H1 (cell line): ENCODE results near the gene MYCBPAP. TPM values are rescaled to one million over a fixed set of nuclear protein-coding genes. Genes with fewer than 3 reads are reported as not detected.
A peak's percentile ranks its signal among the peaks of the same experiment; 100 is the strongest.

Source experiments
- CTCF ChIA-PET: fragments of 300-600 bp; sonication (Branson Sonifier 250); formaldehyde crosslinking; loops from one replicate; lab custom pipeline; 2021; ENCODE audit not compliant: partially characterized antibody; lab: Charles Lee
- POLR2A ChIA-PET: fragments of 300-600 bp; sonication (Branson Sonifier 250); formaldehyde crosslinking; loops from one replicate; lab custom pipeline; 2021; ENCODE audit warnings: inconsistent platforms; ENCODE audit not compliant: partially characterized antibody; lab: Charles Lee
- DNase-seq, 2 experiments: peaks; one replicate each; pipeline versions ENCODE4 v3.0.0 to v3.0.0-alpha.2; 2010 to 2022; ENCODE audit warnings: low spot score in 2 of 2, low read depth in 1 of 2, mixed read lengths in 1 of 2
- FAIRE-seq: peaks from 2 replicates; lab custom pipeline; 2011; peaks lifted over from hg19 to GRCh38; lab: Jason Lieb, UNC
- H2AFZ ChIP-seq: 2 replicates; pipeline ENCODE4 v1.8.1; 2012; ENCODE audit warnings: low read length, inconsistent platforms
- H2AK5ac ChIP-seq: 2 replicates; pipeline ENCODE4 v1.6.1; 2013; ENCODE audit warnings: low read depth, low read length
- H2BK120ac ChIP-seq: replicated peaks from 2 replicates; pipeline ENCODE3; 2013; ENCODE audit warnings: low read depth, low read length, inconsistent platforms
- H2BK12ac ChIP-seq: 2 replicates; pipeline ENCODE4 v1.6.1; 2013; ENCODE audit warnings: low read depth, low read length
- H2BK15ac ChIP-seq: 2 replicates; pipeline ENCODE4 v1.6.1; 2013; ENCODE audit warnings: low read length
- H2BK20ac ChIP-seq: 2 replicates; pipeline ENCODE4 v1.6.1; 2013; ENCODE audit warnings: low read length
- H2BK5ac ChIP-seq: 2 replicates; pipeline ENCODE4 v1.6.1; 2013; ENCODE audit warnings: low read depth, low read length
- H3K14ac ChIP-seq: 2 replicates; pipeline ENCODE4 v1.6.1; 2013; ENCODE audit warnings: inconsistent platforms; ENCODE audit not compliant: insufficient read length
- H3K18ac ChIP-seq: 2 replicates; pipeline ENCODE4 v1.6.1; 2013; ENCODE audit warnings: low read length; ENCODE audit errors: extremely low read depth
- H3K23ac ChIP-seq: 2 replicates; pipeline ENCODE4 v1.6.1; 2013; ENCODE audit warnings: inconsistent platforms; ENCODE audit not compliant: insufficient read length
- H3K23me2 ChIP-seq: 2 replicates; pipeline ENCODE4 v1.6.1; 2013; ENCODE audit warnings: low read depth, low read length
- H3K27ac ChIP-seq: 2 replicates; pipeline ENCODE4 v1.6.1; 2011; ENCODE audit warnings: low read depth, low read length, inconsistent platforms
- H3K27me3 ChIP-seq, 4 experiments: replicated peaks in 1 of 4; 1 replicate in 1 of 4; 2 replicates in 3 of 4; pipeline versions ENCODE4 v1.6.1 to v1.8.1; 2011 to 2013; ENCODE audit warnings: low read length in 3 of 4, mild to moderate bottlenecking in 3 of 4, inconsistent platforms in 2 of 4, mixed read lengths in 2 of 4, moderate library complexity in 1 of 4; ENCODE audit not compliant: control insufficient read depth in 3 of 4, insufficient read depth in 3 of 4; ENCODE audit errors: extremely low read depth in 1 of 4
- H3K36me3 ChIP-seq, 4 experiments: 2 replicates each; pipeline versions ENCODE4 v1.6.1 to v1.8.1; 2011 to 2013; ENCODE audit warnings: mild to moderate bottlenecking in 4 of 4, low read length in 3 of 4, moderate library complexity in 2 of 4, control low read depth in 1 of 4, inconsistent platforms in 1 of 4; ENCODE audit not compliant: insufficient read depth in 4 of 4, control insufficient read depth in 2 of 4
- H3K4ac ChIP-seq: replicated peaks from 2 replicates; pipeline ENCODE3; 2013; ENCODE audit warnings: low read length, low read depth, mixed read lengths, inconsistent platforms; ENCODE audit not compliant: insufficient read length
- H3K4me1 ChIP-seq, 4 experiments: replicated peaks in 1 of 4; 1 replicate in 1 of 4; 2 replicates in 3 of 4; pipeline versions ENCODE4 v1.6.1 to v1.8.1; 2011 to 2013; ENCODE audit warnings: low read length in 3 of 4, inconsistent platforms in 2 of 4, mixed read lengths in 1 of 4; ENCODE audit not compliant: insufficient read depth in 4 of 4, control insufficient read depth in 3 of 4
- H3K4me2 ChIP-seq, 2 experiments: 2 replicates each; pipeline versions ENCODE4 v1.6.1 to v1.8.1; 2011 to 2013; ENCODE audit warnings: low read depth in 2 of 2, low read length in 2 of 2, control low read depth in 1 of 2, inconsistent platforms in 1 of 2, mild to moderate bottlenecking in 1 of 2; ENCODE audit not compliant: insufficient read depth in 1 of 2
- H3K4me3 ChIP-seq, 4 experiments: fragments of 200-600, 300-600 bp in 1 of 4; sonication (generic), shearing (Covaris generic), sonication (Bioruptor Twin) in 1 of 4; 2 replicates each; pipeline versions ENCODE4 v1.5.1 to v1.8.1; 2011 to 2016; ENCODE audit warnings: low read length in 4 of 4, low read depth in 3 of 4, control low read depth in 2 of 4, inconsistent platforms in 2 of 4, mild to moderate bottlenecking in 2 of 4, mixed read lengths in 1 of 4, moderate library complexity in 1 of 4; ENCODE audit not compliant: insufficient read depth in 2 of 4; ENCODE audit errors: extremely low read depth in 1 of 4
- H3K56ac ChIP-seq: replicated peaks from 2 replicates; pipeline ENCODE3; 2013; ENCODE audit warnings: low read depth, mild to moderate bottlenecking, mixed read lengths, low read length, inconsistent platforms; ENCODE audit not compliant: insufficient read length
- H3K79me1 ChIP-seq: 2 replicates; pipeline ENCODE4 v1.6.1; 2013; ENCODE audit warnings: low read depth, low read length, control low read depth
- H3K79me2 ChIP-seq, 2 experiments: 2 replicates each; pipeline versions ENCODE4 v1.6.1 to v1.8.1; 2012 to 2013; ENCODE audit warnings: low read length in 2 of 2, mild to moderate bottlenecking in 2 of 2, inconsistent platforms in 1 of 2; ENCODE audit not compliant: insufficient read depth in 2 of 2, control insufficient read depth in 1 of 2
- H3K9ac ChIP-seq, 4 experiments: replicated peaks in 1 of 4; 1 replicate in 1 of 4; 2 replicates in 3 of 4; pipeline versions ENCODE4 v1.6.1 to v1.8.1; 2011 to 2013; ENCODE audit warnings: low read depth in 3 of 4, low read length in 3 of 4, control low read depth in 2 of 4, mild to moderate bottlenecking in 2 of 4, moderate library complexity in 2 of 4, inconsistent platforms in 1 of 4; ENCODE audit errors: extremely low read depth in 1 of 4
- H3K9me3 ChIP-seq, 2 experiments: 2 replicates each; pipeline versions ENCODE4 v1.6.1 to v1.8.1; 2012 to 2013; ENCODE audit warnings: mild to moderate bottlenecking in 2 of 2, moderate library complexity in 2 of 2, control low read depth in 1 of 2, inconsistent platforms in 1 of 2, low read depth in 1 of 2, low read length in 1 of 2, mixed read lengths in 1 of 2; ENCODE audit not compliant: insufficient read depth in 2 of 2
- H4K20me1 ChIP-seq, 2 experiments: replicated peaks in 1 of 2; 2 replicates each; pipeline versions ENCODE3 to v1.8.1; 2011 to 2013; ENCODE audit warnings: inconsistent platforms in 2 of 2, low read length in 2 of 2, mild to moderate bottlenecking in 1 of 2; ENCODE audit not compliant: insufficient read depth in 2 of 2, control insufficient read depth in 1 of 2
- H4K5ac ChIP-seq: 2 replicates; pipeline ENCODE4 v1.6.1; 2013; ENCODE audit warnings: low read length, low read depth, mixed read lengths, inconsistent platforms; ENCODE audit not compliant: insufficient read length
- H4K8ac ChIP-seq: 2 replicates; pipeline ENCODE4 v1.8.0; 2013; ENCODE audit warnings: mild to moderate bottlenecking, moderate library complexity, low read length, inconsistent platforms; ENCODE audit not compliant: insufficient read depth; ENCODE audit errors: extremely low read depth
- H4K91ac ChIP-seq: replicated peaks from 2 replicates; pipeline ENCODE3; 2013; ENCODE audit warnings: low read length, mixed read lengths, inconsistent platforms; ENCODE audit not compliant: insufficient read length
- CBX5 ChIP-seq: fragments of 300-800, 300-1000 bp; sonication (generic); IDR thresholded peaks from 2 replicates; pipeline ENCODE4 v1.7.1; 2016; ENCODE audit warnings: antibody characterized with exemption, low read length, low read depth
- CEBPB ChIP-seq: IDR thresholded peaks from 2 replicates; pipeline ENCODE4 v1.6.1; 2012; ENCODE audit warnings: low read depth, low read length
- CTCF ChIP-seq, 3 experiments: IDR thresholded peaks; 1 replicate in 2 of 3; 2 replicates in 1 of 3; pipeline versions ENCODE4 v1.5.1 to v1.6.1; 2011; ENCODE audit warnings: low read length in 3 of 3, mild to moderate bottlenecking in 3 of 3, inconsistent platforms in 2 of 3, low read depth in 1 of 3, moderate library complexity in 1 of 3; ENCODE audit not compliant: insufficient read depth in 1 of 3; ENCODE audit errors: control extremely low read depth in 1 of 3
- NANOG ChIP-seq: IDR thresholded peaks from 2 replicates; pipeline ENCODE4 v1.6.1; 2011; ENCODE audit warnings: low read length, low read depth, mild to moderate bottlenecking, inconsistent platforms; ENCODE audit not compliant: insufficient read depth, poor library complexity, severe bottlenecking
- PHF8 ChIP-seq: fragments of 200-600 bp; sonication (generic); conservative IDR thresholded peaks from 2 replicates; pipeline ENCODE4 v1.7.1; 2012; ENCODE audit warnings: low read depth, mild to moderate bottlenecking, inconsistent platforms, low read length, moderate library complexity
- SAP30 ChIP-seq: fragments of 300-600 bp; sonication (generic); IDR thresholded peaks from 2 replicates; pipeline ENCODE4 v1.7.1; 2012; ENCODE audit warnings: low read length, moderate library complexity, mild to moderate bottlenecking, inconsistent platforms; ENCODE audit not compliant: insufficient read depth, insufficient replicate concordance
- SIN3A ChIP-seq, 2 experiments: IDR thresholded peaks in 1 of 2; conservative IDR thresholded peaks in 1 of 2; 2 replicates each; pipeline ENCODE4 v1.6.1; 2011 to 2012; ENCODE audit warnings: low read length in 2 of 2, improper control_type of control experiment in 1 of 2, low read depth in 1 of 2, mild to moderate bottlenecking in 1 of 2
- SRF ChIP-seq: IDR thresholded peaks from 2 replicates; pipeline ENCODE4 v1.6.1; 2011; ENCODE audit warnings: mild to moderate bottlenecking, low read depth, low read length, moderate library complexity
- WGBS, 2 experiments: shearing (Covaris generic) in 1 of 2; methylation state at CpG; one replicate each; pipeline versions ENCODE4 v1.1.6 to v1.1.7; 2013 to 2015; ENCODE audit warnings: low lambda C conversion rate in 2 of 2, mixed read lengths in 2 of 2, inconsistent platforms in 1 of 2, low coverage in 1 of 2, missing lambda C conversion rate in 1 of 2; ENCODE audit not compliant: insufficient replicate concordance in 2 of 2, insufficient coverage in 1 of 2, insufficient read length in 1 of 2; ENCODE audit errors: extremely low coverage in 1 of 2, missing lambda C conversion rate in 1 of 2; 5-methylcytosine and 5-hydroxymethylcytosine counted together
- polyA plus RNA-seq, 7 experiments: library from polyadenylated mRNA; depleted of rRNA in 3 of 7; stranded (reverse) in 5 of 7; unstranded in 2 of 7; fragments of >200 nt in 5 of 7; fragments of 200-250 nt in 2 of 7; gene quantifications; 1 replicate in 5 of 7; 2 replicates in 1 of 7; 4 replicates in 1 of 7; pipeline versions ENCODE4 v1.2.1 to v1.2.3, GENCODE V29; 2011 to 2013; ENCODE audit warnings: missing spikeins in 2 of 7, mixed read lengths in 2 of 7
- total RNA-seq: library from RNA; stranded (reverse); fragmentation: NEBNext Ultra II Directional; extraction: Animal tissue kit (Norgen Biotek cat#: 25700); gene quantifications from 2 replicates; pipeline ENCODE4 v1.2.1, GENCODE V29; 2021

The MYCBPAP gene
- total and polyA plus RNA-seq, 2 of the 8 experiments (the other 6 are each of a cell fraction or from before 2014, with no cell fraction given), result 0.89 to 3.3 TPM

DNA sequence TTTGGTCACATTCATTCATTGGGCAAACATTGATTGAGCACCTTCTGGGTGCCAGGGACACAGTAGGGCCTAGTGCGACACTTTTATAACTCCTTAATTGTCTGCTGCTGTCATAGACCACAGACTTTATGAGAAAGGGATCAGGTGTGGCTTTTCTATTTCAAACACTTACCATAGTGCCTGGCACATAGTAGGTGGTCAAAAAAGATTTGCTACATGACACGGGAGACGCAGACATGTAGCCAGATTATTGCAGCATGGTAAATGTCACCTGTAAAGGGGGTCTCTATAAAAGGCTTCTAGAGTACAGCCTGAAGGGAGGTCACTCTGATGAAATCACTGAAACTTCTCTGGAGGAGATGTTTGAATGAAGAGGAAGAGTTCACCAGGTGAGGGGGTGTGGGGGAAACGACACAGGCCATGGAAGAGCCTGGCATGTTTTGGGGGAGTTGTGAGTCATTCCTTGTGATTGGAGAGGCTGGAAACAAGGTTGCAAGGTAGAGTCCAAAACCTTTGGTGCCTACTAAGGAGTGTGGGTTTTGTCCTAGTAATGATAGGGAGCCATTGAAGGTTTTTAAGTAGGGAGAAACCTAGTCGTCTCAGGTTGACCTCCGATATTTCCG is 28.0 kb upstream of the MYCBPAP start:
- WGBS, 2 experiments, result 91% methylated on average over 7 of the region's 7 CpGs; no CpG with 5 or more reads in 1 of the 2 experiments
- Histone ChIP-seq H4K20me1 (peaks cover 0 to 2% of the 10 kb centered on the region in 2 experiments), H2AK5ac (no peak overlapping the region)

More for the DNA sequence above, 28.0 kb upstream of the MYCBPAP start:
- Histone ChIP-seq H3K4ac (no peak overlapping the region), H4K5ac (no peak overlapping the region), H2BK5ac (no peak overlapping the region), H3K23ac (no peak overlapping the region), H2BK120ac (no peak overlapping the region), H3K4me2 (peak overlapping the region in 1 of 2 experiments; percentile 87; a peak in 3 of 4 replicates), H3K14ac (no peak overlapping the region), H3K36me3 (peaks cover 0 to 13% (median 3%) of the 10 kb centered on the region in 4 experiments; a peak in 4 of 8 replicates), H4K8ac (no peak overlapping the region), H4K91ac (no peak overlapping the region), H3K4me3 (peak overlapping the region in 1 of 4 experiments; percentile 74; a peak in 1 of 8 replicates), H2BK15ac (no peak overlapping the region), H3K79me2 (peaks cover 0 to 3% of the 10 kb centered on the region in 2 experiments; a peak in 1 of 4 replicates), H3K27ac (no peak overlapping the region), H3K9ac (no peak overlapping the region), H2AFZ (no peak overlapping the region), H3K23me2 (peaks cover 8% of the 10 kb centered on the region), H3K9me3 (no peaks in the 10 kb centered on the region), H3K4me1 (peaks cover 0 to 10% (median 6%) of the 10 kb centered on the region in 4 experiments; a peak in 6 of 7 replicates), H3K27me3 (peaks cover 0 to 4% (median under 1%) of the 10 kb centered on the region in 4 experiments; a peak in 2 of 7 replicates), H2BK12ac (no peak overlapping the region), H3K79me1 (no peaks in the 10 kb centered on the region), H3K18ac (no peak overlapping the region), H3K56ac (no peak overlapping the region), H2BK20ac (no peak overlapping the region)
- TF ChIP-seq NANOG (no peak), SRF (no peak), CBX5 (no peak), SIN3A (conservative IDR thresholded peaks at IDR 0.05 in 1 of 2, IDR thresholded peaks at IDR 0.05 in 1 of 2; ENCODE audit: low read depth in 1 of 2, low read length in 2 of 2) (no peak), CTCF (IDR thresholded peaks at IDR 0.05; ENCODE audit: control extremely low read depth in 1 of 3, insufficient read depth in 1 of 3, low read depth in 1 of 3, low read length in 3 of 3) (no peak), PHF8 (no peak), CEBPB (no peak), SAP30 (no peak)
- POLR2A ChIA-PET, result interaction anchor here (0.8 to 1.4 kb wide), 8 partner anchors 25 to 181 kb away, joined by 3 to 4 read pairs (median 3); no protein-coding TSS in a partner anchor
- DNase-seq, result no peak
- CTCF ChIA-PET, result interaction anchor here (1.0 to 2.4 kb wide), 13 partner anchors 9 to 221 kb away, joined by 3 to 39 read pairs (median 5); partner anchors contain the start of genes CHAD, EPN3, LRRC59 and SPATA20
- FAIRE-seq, result no peak
